ENCODE measurements around the gene TTYH3.

The TTYH3 gene

GRCh38 chr7:2592375-2592865 is 39.4 kb upstream of the TTYH3 start:
- Histone ChIP-seq H3K9me3 (ENCODE audit: control insufficient read depth in 1 of 2, low read length in 2 of 2) (no peaks in the 10 kb centered on the region), H3K36me3 (ENCODE audit: control insufficient read depth in 1 of 2, insufficient read depth in 2 of 2, low read length in 2 of 2) (peaks cover 29 to 59% of the 10 kb centered on the region in 2 donors), H3K4me3 (ENCODE audit: low read depth in 1 of 2, low read length in 2 of 2) (no peak overlapping the region), H3K9ac (ENCODE audit: low read depth in 1 of 2, low read length in 2 of 2) (no peak overlapping the region), H3K4me1 (ENCODE audit: control insufficient read depth in 1 of 2, insufficient read depth in 2 of 2, low read length in 2 of 2) (no peaks in the 10 kb centered on the region), H3K27me3 (ENCODE audit: control insufficient read depth in 1 of 2, insufficient read depth in 2 of 2, low read length in 2 of 2) (no peaks in the 10 kb centered on the region), H3K27ac (ENCODE audit: low read depth, low read length) (no peak overlapping the region)

GRCh38 chr7:2593036-2593727 is 38.6 kb upstream of the TTYH3 start:
- Histone ChIP-seq H3K9me3 (ENCODE audit: control insufficient read depth in 1 of 2, low read length in 2 of 2) (no peaks in the 10 kb centered on the region), H3K4me3 (ENCODE audit: low read depth in 1 of 2, low read length in 2 of 2) (no peak overlapping the region), H3K36me3 (ENCODE audit: control insufficient read depth in 1 of 2, insufficient read depth in 2 of 2, low read length in 2 of 2) (peaks cover 26 to 64% of the 10 kb centered on the region in 2 donors), H3K4me1 (ENCODE audit: control insufficient read depth in 1 of 2, insufficient read depth in 2 of 2, low read length in 2 of 2) (no peaks in the 10 kb centered on the region), H3K27me3 (ENCODE audit: control insufficient read depth in 1 of 2, insufficient read depth in 2 of 2, low read length in 2 of 2) (no peaks in the 10 kb centered on the region), H3K27ac (ENCODE audit: low read depth, low read length) (no peak overlapping the region), H3K9ac (ENCODE audit: low read depth in 1 of 2, low read length in 2 of 2) (no peak overlapping the region)

GRCh38 chr7:2594599-2594998 is 37.2 kb upstream of the TTYH3 start:
- no peaks in the 10 kb centered on the region for H3K9me3 ChIP-seq (ENCODE audit: control insufficient read depth in 1 of 2, low read length in 2 of 2)
- H3K9ac ChIP-seq (ENCODE audit: low read depth in 1 of 2, low read length in 2 of 2), result no peak overlapping the region
- no peak overlapping the region for H3K27ac ChIP-seq (ENCODE audit: low read depth, low read length)
- no peak overlapping the region for H3K4me3 ChIP-seq (ENCODE audit: low read depth in 1 of 2, low read length in 2 of 2)
- no peaks in the 10 kb centered on the region for H3K4me1 ChIP-seq (ENCODE audit: control insufficient read depth in 1 of 2, insufficient read depth in 2 of 2, low read length in 2 of 2)
- H3K27me3 ChIP-seq (ENCODE audit: control insufficient read depth in 1 of 2, insufficient read depth in 2 of 2, low read length in 2 of 2), result no peaks in the 10 kb centered on the region
- peaks cover 31 to 73% of the 10 kb centered on the region in 2 donors for H3K36me3 ChIP-seq (ENCODE audit: control insufficient read depth in 1 of 2, insufficient read depth in 2 of 2, low read length in 2 of 2)

GRCh38 chr7:2595258-2595860 is 36.4 kb upstream of the TTYH3 start:
- no peaks in the 10 kb centered on the region for H3K27me3 ChIP-seq (ENCODE audit: control insufficient read depth in 1 of 2, insufficient read depth in 2 of 2, low read length in 2 of 2)
- H3K4me3 ChIP-seq (ENCODE audit: low read depth in 1 of 2, low read length in 2 of 2), result no peak overlapping the region
- no peaks in the 10 kb centered on the region for H3K9me3 ChIP-seq (ENCODE audit: control insufficient read depth in 1 of 2, low read length in 2 of 2)
- peaks cover 33 to 75% of the 10 kb centered on the region in 2 donors for H3K36me3 ChIP-seq (ENCODE audit: control insufficient read depth in 1 of 2, insufficient read depth in 2 of 2, low read length in 2 of 2)
- H3K9ac ChIP-seq (ENCODE audit: low read depth in 1 of 2, low read length in 2 of 2), result no peak overlapping the region
- H3K27ac ChIP-seq (ENCODE audit: low read depth, low read length), result no peak overlapping the region
- no peaks in the 10 kb centered on the region for H3K4me1 ChIP-seq (ENCODE audit: control insufficient read depth in 1 of 2, insufficient read depth in 2 of 2, low read length in 2 of 2)

- peaks cover 33 to 73% of the 10 kb centered on the region in 2 donors for H3K36me3 ChIP-seq (ENCODE audit: control insufficient read depth in 1 of 2, insufficient read depth in 2 of 2, low read length in 2 of 2)
- no peak overlapping the region for H3K9ac ChIP-seq (ENCODE audit: low read depth in 1 of 2, low read length in 2 of 2)
- H3K27me3 ChIP-seq (ENCODE audit: control insufficient read depth in 1 of 2, insufficient read depth in 2 of 2, low read length in 2 of 2), result no peaks in the 10 kb centered on the region
These were observed 35.1 kb upstream of the TTYH3 start for GRCh38 chr7:2596464-2597272.

GRCh38 chr7:2597273-2597640 is 34.5 kb upstream of the TTYH3 start:
- H3K27ac ChIP-seq (ENCODE audit: low read depth, low read length), result no peak overlapping the region
- no peak overlapping the region for H3K4me3 ChIP-seq (ENCODE audit: low read depth in 1 of 2, low read length in 2 of 2)
- no peak overlapping the region for H3K9ac ChIP-seq (ENCODE audit: low read depth in 1 of 2, low read length in 2 of 2)
- peaks cover 33 to 75% of the 10 kb centered on the region in 2 donors for H3K36me3 ChIP-seq (ENCODE audit: control insufficient read depth in 1 of 2, insufficient read depth in 2 of 2, low read length in 2 of 2)
- H3K27me3 ChIP-seq (ENCODE audit: control insufficient read depth in 1 of 2, insufficient read depth in 2 of 2, low read length in 2 of 2), result no peaks in the 10 kb centered on the region
- H3K4me1 ChIP-seq (ENCODE audit: control insufficient read depth in 1 of 2, insufficient read depth in 2 of 2, low read length in 2 of 2), result no peaks in the 10 kb centered on the region
- no peaks in the 10 kb centered on the region for H3K9me3 ChIP-seq (ENCODE audit: control insufficient read depth in 1 of 2, low read length in 2 of 2)

More at GRCh38 chr7:2596464-2597272, 35.1 kb upstream of the TTYH3 start:
- no peak overlapping the region for H3K27ac ChIP-seq (ENCODE audit: low read depth, low read length)
- no peaks in the 10 kb centered on the region for H3K4me1 ChIP-seq (ENCODE audit: control insufficient read depth in 1 of 2, insufficient read depth in 2 of 2, low read length in 2 of 2)
- no peaks in the 10 kb centered on the region for H3K9me3 ChIP-seq (ENCODE audit: control insufficient read depth in 1 of 2, low read length in 2 of 2)
- H3K4me3 ChIP-seq (ENCODE audit: low read depth in 1 of 2, low read length in 2 of 2), result no peak overlapping the region

GRCh38 chr7:2598154-2598823 is 33.5 kb upstream of the TTYH3 start:
- no peaks in the 10 kb centered on the region for H3K9me3 ChIP-seq (ENCODE audit: control insufficient read depth in 1 of 2, low read length in 2 of 2)
- no peak overlapping the region for H3K4me3 ChIP-seq (ENCODE audit: low read depth in 1 of 2, low read length in 2 of 2)
- peaks cover 23 to 73% of the 10 kb centered on the region in 2 donors for H3K36me3 ChIP-seq (ENCODE audit: control insufficient read depth in 1 of 2, insufficient read depth in 2 of 2, low read length in 2 of 2)
- H3K27ac ChIP-seq (ENCODE audit: low read depth, low read length), result no peak overlapping the region
- H3K27me3 ChIP-seq (ENCODE audit: control insufficient read depth in 1 of 2, insufficient read depth in 2 of 2, low read length in 2 of 2), result no peaks in the 10 kb centered on the region
- no peaks in the 10 kb centered on the region for H3K4me1 ChIP-seq (ENCODE audit: control insufficient read depth in 1 of 2, insufficient read depth in 2 of 2, low read length in 2 of 2)
- H3K9ac ChIP-seq (ENCODE audit: low read depth in 1 of 2, low read length in 2 of 2), result no peak overlapping the region

GRCh38 chr7:2601065-2601464 is 30.7 kb upstream of the TTYH3 start:
- no peak overlapping the region for H3K9ac ChIP-seq (ENCODE audit: low read depth in 1 of 2, low read length in 2 of 2)
- no peaks in the 10 kb centered on the region for H3K9me3 ChIP-seq (ENCODE audit: control insufficient read depth in 1 of 2, low read length in 2 of 2)
- H3K4me1 ChIP-seq (ENCODE audit: control insufficient read depth in 1 of 2, insufficient read depth in 2 of 2, low read length in 2 of 2), result no peaks in the 10 kb centered on the region
- H3K36me3 ChIP-seq (ENCODE audit: control insufficient read depth in 1 of 2, insufficient read depth in 2 of 2, low read length in 2 of 2), result peaks cover 25 to 59% of the 10 kb centered on the region in 2 donors
- H3K27ac ChIP-seq (ENCODE audit: low read depth, low read length), result no peak overlapping the region
- H3K27me3 ChIP-seq (ENCODE audit: control insufficient read depth in 1 of 2, insufficient read depth in 2 of 2, low read length in 2 of 2), result no peaks in the 10 kb centered on the region
- no peak overlapping the region for H3K4me3 ChIP-seq (ENCODE audit: low read depth in 1 of 2, low read length in 2 of 2)

GRCh38 chr7:2601907-2602306 is 29.9 kb upstream of the TTYH3 start:
- Histone ChIP-seq H3K27ac (ENCODE audit: low read depth, low read length) (no peak overlapping the region), H3K36me3 (ENCODE audit: control insufficient read depth in 1 of 2, insufficient read depth in 2 of 2, low read length in 2 of 2) (peaks cover 25 to 57% of the 10 kb centered on the region in 2 donors), H3K9ac (ENCODE audit: low read depth in 1 of 2, low read length in 2 of 2) (no peak overlapping the region)

More at GRCh38 chr7:2601907-2602306, 29.9 kb upstream of the TTYH3 start:
- Histone ChIP-seq H3K9me3 (ENCODE audit: control insufficient read depth in 1 of 2, low read length in 2 of 2) (no peaks in the 10 kb centered on the region), H3K4me1 (ENCODE audit: control insufficient read depth in 1 of 2, insufficient read depth in 2 of 2, low read length in 2 of 2) (peaks cover 0 to 2% of the 10 kb centered on the region in 2 donors), H3K27me3 (ENCODE audit: control insufficient read depth in 1 of 2, insufficient read depth in 2 of 2, low read length in 2 of 2) (no peaks in the 10 kb centered on the region), H3K4me3 (ENCODE audit: low read depth in 1 of 2, low read length in 2 of 2) (no peak overlapping the region)

Measured in duodenal mucosa (tissue), 2 donors.